Suppressor macrophage (primary cell): ENCODE results near the gene PTPN4.

Experiments
- DNase-seq, 4 experiments: peaks; one replicate each; pipeline ENCODE4 v3.0.0-alpha.2; 2020 to 2022

PTPN4 gene

DNA sequence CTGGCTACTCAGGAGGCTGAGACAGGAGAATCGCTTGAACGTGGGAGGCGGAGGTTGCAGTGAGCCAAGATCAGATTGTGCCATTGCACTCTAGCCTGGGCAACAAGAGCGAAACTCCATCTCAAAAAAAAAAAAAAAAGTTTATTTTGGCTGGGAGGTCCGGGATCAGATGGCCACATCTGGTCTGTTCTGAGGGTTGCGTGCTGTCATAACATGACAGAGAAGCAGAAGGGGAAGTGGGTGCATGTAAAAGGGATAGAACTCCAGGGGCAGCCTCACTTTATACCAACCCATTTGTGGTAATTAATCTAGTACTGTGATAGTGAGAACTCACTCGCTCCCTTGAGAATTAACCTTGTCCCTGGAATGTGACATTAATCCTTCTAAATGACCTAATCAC lies 101.2 kb downstream of the PTPN4 start:
- DNase-seq, result peak in 3 of 4 experiments; percentile 19 to 29 (median 27)

GRCh38 chr2:119862127-119862889 lies 102.6 kb downstream of the PTPN4 start:
- DNase-seq, result no peak

DNA sequence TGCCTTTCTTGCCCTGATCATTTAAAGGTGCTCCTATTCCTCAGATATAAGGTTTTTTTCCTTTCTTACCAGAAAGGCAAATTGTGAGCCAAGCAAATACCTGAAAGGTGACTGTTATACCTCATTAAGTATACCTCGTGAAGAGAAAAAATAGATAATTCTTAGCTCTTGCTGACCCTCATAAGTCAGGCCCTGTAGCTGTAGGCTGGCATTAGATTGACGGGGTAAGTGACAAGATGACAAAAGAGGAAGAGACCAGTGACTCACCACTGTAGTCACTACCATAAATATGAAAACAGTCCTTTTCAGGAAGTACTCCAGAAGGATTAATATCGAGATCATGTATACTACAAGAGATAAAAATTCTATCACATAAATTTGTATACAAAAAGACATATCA lies 104.6 kb downstream of the PTPN4 start:
- DNase-seq, result peak; percentile 40 to 77 (median 60)

GRCh38 chr2:119871725-119872124 lies 112.0 kb downstream of the PTPN4 start:
- no peak for DNase-seq

GRCh38 chr2:119873350-119874315 lies 113.9 kb downstream of the PTPN4 start:
- DNase-seq, result no peak

DNA sequence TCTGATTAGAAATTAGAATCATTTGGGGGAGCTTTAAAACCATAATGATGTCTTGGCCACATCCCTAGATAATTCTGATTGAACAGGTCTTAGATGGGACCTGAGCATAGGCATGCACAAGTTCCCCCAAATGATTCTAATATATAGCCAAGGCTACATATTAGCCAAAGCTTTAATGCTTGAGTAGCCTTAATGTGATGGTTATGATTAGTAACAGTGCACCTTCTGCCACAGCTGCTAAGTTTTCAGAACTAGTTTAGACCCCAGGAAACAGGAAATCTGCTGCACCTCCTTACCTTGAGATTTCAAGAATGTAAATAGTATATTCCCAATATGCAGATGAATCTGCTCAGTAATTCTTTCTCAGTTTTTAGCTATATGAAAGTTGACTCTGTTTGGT lies 119.8 kb downstream of the PTPN4 start:
- DNase-seq, result no peak

GRCh38 chr2:119888680-119889079 lies 129.0 kb downstream of the PTPN4 start:
- DNase-seq, result no peak

DNA sequence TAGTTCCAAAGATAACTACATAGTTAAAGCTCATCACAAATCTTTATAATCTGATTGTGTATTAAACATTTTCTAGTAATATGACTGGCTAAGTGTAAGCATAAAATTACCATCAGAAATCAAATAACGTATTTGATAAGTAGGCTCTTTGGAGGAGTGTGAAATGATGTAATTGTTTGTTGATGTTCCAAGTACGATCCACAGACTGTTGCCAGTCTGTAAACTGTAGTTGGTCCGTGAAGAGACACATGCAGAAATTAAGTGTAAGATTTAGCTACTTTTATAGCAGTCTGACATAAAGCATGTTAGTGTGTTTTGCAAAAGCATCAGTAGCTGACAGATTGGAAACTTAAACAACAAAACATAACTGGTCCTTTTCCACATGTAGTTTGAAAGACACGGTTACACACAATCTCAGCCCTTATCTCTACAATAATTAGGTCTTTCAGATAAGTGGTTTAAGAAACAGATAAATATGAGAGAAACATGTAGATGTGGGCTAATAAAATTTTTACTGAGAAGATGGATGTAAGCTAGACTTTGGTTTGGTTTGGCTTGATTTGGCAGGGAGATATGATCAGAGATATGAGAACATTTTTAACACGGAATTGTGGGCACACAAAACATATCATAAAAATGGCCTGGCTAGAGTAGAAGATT lies 138.1 kb downstream of the PTPN4 start:
- DNase-seq, result no peak

DNA sequence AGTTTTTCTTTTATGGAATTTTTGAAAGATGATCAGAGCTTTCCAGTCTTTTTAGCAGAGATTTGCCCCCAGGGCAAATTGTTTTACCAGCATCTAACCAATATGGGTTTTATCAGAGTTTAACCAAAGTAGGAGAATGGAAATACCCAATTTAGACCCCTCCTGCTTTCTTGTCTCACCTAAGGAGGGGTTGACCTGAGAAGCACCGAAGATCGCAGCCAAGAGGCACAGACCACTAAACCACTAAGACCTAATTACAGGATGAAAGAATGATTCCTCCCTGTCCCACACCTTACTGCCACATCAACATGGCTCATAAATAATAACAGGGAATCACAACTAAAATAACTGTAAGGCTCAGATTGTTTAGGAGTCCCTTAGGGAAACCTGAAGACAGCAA lies 141.3 kb downstream of the PTPN4 start:
- DNase-seq, result no peak

- no peak for DNase-seq
Measured at GRCh38 chr2:119910566-119910965, 150.8 kb downstream of the PTPN4 start.

- DNase-seq, result no peak
Measured at GRCh38 chr2:119914266-119914665, 154.5 kb downstream of the PTPN4 start.

DNA sequence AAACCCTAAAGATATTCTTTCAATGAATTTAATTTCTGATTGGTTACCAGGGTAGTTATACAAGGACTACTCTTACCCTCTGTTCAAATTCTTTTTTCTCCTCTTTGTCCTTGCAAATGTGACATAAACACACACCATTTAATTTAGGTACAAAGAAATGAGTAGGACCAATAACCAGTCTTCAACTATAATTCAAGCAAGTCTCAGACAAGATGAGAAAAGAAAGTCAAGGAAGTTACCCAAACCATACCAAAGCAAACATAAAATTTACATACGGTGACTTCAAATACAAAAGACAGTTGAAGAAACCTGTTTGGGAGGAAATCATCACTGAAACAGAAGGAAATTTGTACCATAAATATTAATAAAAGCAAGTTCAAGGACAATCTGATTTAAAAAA lies 162.1 kb downstream of the PTPN4 start:
- DNase-seq, result no peak

GRCh38 chr2:119922699-119923098 lies 163.0 kb downstream of the PTPN4 start:
- no peak for DNase-seq

- DNase-seq, result peak in 1 of 4 experiments; percentile 2
Measured at GRCh38 chr2:119929537-119929936, 169.8 kb downstream of the PTPN4 start.

DNA sequence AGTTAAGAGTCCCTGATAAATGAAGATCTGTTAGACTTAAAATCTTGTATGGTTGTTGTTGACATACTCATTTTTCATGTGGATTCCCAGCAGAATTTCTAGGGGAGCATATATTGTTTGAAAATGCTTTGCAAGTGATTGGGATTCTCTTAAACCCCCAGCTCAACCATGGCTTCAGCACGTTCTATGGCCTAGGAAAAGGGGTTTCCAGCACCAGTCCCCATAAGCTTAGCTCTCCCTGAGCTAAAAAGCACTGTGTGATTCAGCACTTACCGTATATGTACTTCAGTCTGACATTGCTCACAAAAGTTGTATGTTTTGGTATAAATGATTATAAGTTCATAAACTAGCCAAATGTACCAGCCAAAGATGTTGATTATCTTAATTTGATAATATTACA lies 173.1 kb downstream of the PTPN4 start:
- no peak for DNase-seq

DNA sequence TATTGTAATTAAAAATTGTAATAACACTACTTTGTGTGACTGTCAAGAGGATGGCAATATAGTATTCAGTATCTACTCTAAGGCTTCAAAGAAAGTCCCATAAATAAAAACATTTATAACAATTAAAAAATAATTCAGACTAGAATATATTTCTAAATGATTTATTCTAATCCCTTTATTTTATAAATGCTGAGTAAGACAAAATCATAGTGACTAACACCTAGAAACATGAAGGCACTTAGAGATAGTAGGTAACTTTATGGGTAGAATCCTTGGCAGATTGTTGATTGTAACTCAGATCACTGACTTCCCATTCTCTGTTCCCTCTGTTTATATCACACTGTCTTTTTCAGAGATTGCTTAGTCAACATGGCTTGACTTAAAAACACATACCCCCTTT lies 174.6 kb downstream of the PTPN4 start:
- DNase-seq, result no peak

GRCh38 chr2:119937680-119938079 lies 178.0 kb downstream of the PTPN4 start:
- no peak for DNase-seq

DNA sequence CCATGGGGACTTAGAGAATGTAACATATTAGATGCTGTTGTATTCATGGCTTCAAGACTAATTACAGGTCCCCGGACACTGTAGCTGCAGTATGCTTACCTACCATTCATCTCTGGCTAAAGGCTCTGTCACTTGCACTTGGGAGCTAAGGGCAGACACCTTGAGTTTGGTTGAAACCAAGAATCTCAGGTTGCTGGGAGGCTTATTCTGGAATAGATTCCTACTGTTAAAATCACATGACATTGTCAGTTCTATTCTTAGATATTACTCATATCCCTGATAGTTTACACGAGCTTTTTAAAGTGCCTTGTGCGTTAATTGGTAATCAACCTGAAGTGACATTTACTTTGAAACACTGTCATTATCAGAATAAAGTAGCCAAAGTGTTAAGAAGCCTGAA lies 180.2 kb downstream of the PTPN4 start:
- DNase-seq, result no peak

- no peak for DNase-seq
Measured at GRCh38 chr2:119940856-119941255, 181.1 kb downstream of the PTPN4 start.

DNA sequence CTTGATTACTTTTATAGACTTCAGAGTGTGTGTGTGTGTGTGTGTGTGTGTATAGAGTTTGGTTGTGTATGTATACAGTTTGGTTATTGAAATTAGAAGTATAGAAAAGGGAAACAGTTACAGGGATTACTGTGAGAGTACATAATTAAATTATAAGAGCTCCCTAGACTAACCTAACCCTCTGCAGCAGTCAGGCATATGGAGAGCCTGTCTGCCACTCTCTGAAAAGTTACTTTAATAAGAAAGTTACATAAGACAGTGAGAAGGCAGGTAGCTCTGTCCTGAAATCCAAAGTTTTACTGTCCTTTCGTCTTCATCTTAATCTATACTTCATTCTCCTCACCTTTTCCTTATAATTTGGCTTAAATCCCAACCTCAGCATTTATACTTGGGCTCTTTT lies 181.7 kb downstream of the PTPN4 start:
- no peak for DNase-seq

GRCh38 chr2:119941981-119942513 lies 182.3 kb downstream of the PTPN4 start:
- no peak for DNase-seq

DNA sequence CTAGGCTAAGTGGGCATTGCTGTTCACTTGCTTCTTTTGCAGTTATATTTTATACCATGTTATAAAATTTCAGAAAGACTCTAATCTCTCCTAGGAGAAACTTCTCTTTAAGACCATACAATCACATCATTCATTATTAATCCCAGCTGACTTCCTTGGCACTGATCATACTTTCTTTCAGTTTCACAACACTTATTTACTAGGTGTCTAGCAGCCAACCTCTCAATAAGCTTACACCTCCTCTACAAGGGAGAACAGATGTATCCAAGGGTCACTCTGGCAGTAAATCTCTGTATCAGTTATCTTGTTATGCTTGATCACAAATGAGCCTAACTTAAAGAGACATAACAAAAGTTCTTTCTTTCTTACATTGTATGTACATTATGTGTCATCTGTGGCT lies 183.3 kb downstream of the PTPN4 start:
- DNase-seq, result no peak

DNA sequence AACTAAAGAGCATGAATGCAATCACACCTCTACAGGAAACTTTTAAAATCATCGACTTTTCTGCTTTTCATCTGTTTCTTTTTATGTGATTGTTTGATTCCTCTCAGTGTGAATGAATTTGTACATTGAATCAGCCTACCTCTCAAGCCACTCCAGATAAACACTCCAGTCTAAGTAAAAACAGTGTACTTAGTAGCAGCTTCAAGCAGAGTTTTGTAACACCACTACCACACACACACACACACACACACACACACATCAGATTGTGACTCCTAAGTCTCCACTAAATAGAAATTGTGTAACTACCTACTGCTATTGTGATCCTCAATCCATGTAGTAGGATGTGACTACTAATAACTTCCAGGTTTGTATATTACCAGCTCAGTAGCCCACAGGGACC lies 187.8 kb downstream of the PTPN4 start:
- no peak for DNase-seq
